H9 (cell line): ENCODE data around the gene TPPP2. TPM values are rescaled to one million over a fixed set of nuclear protein-coding genes. Genes with fewer than 3 reads are reported as not detected.
"Not testable (repeated sequence)": the region's sequence is repeated elsewhere in the genome, so short reads cannot be mapped to it uniquely, and the experiment has no call there.

Source experiments
- DNase-seq: peaks from one replicate; pipeline ENCODE4 v3.0.0-alpha.2; 2017
- H2AFZ ChIP-seq: one replicate; pipeline ENCODE4 v1.6.1; 2013; ENCODE audit warnings: mild to moderate bottlenecking, low read length, control low read depth, moderate library complexity
- H2AK5ac ChIP-seq: 2 replicates; pipeline ENCODE4 v1.6.1; 2013; ENCODE audit warnings: low read length, control low read depth, mixed read lengths; ENCODE audit not compliant: insufficient read length
- H2BK120ac ChIP-seq: one replicate; pipeline ENCODE4 v1.6.1; 2013; ENCODE audit warnings: low read depth, mild to moderate bottlenecking, low read length, control low read depth, inconsistent platforms; ENCODE audit not compliant: poor library complexity, severe bottlenecking
- H2BK12ac ChIP-seq: 2 replicates; pipeline ENCODE4 v1.6.1; 2013; ENCODE audit warnings: low read length, control low read depth, mixed read lengths, low read depth; ENCODE audit not compliant: insufficient read length
- H2BK15ac ChIP-seq: 2 replicates; pipeline ENCODE4 v1.6.1; 2013; ENCODE audit warnings: low read depth, low read length, control low read depth
- H2BK20ac ChIP-seq: one replicate; pipeline ENCODE4 v1.6.1; 2013; ENCODE audit warnings: low read depth, mild to moderate bottlenecking, low read length, control low read depth, inconsistent platforms; ENCODE audit not compliant: poor library complexity, severe bottlenecking
- H2BK5ac ChIP-seq: 2 replicates; pipeline ENCODE4 v1.6.1; 2013; ENCODE audit warnings: low read length, control low read depth, mixed read lengths; ENCODE audit not compliant: insufficient read length
- H3K14ac ChIP-seq: 2 replicates; pipeline ENCODE4 v1.6.1; 2013; ENCODE audit warnings: low read length, control low read depth; ENCODE audit not compliant: insufficient read depth
- H3K18ac ChIP-seq: 2 replicates; pipeline ENCODE4 v1.6.1; 2013; ENCODE audit warnings: low read depth, mild to moderate bottlenecking, mixed read lengths, low read length, control low read depth; ENCODE audit not compliant: insufficient read length
- H3K23ac ChIP-seq: 2 replicates; pipeline ENCODE4 v1.6.1; 2013; ENCODE audit warnings: low read length, control low read depth, mixed read lengths, low read depth; ENCODE audit not compliant: insufficient read length
- H3K23me2 ChIP-seq: 2 replicates; pipeline ENCODE4 v1.6.1; 2013; ENCODE audit warnings: low read depth, mild to moderate bottlenecking, mixed read lengths, low read length, control low read depth; ENCODE audit not compliant: insufficient read length, poor library complexity, severe bottlenecking
- H3K27ac ChIP-seq: 2 replicates; pipeline ENCODE4 v1.5.1; 2013; ENCODE audit warnings: low read length, control low read depth, mixed read lengths, low read depth; ENCODE audit not compliant: insufficient read length
- H3K27me3 ChIP-seq: 2 replicates; pipeline ENCODE4 v1.6.1; 2013; ENCODE audit warnings: low read length, control low read depth, inconsistent platforms; ENCODE audit not compliant: insufficient read depth
- H3K4ac ChIP-seq: 2 replicates; pipeline ENCODE4 v1.6.1; 2013; ENCODE audit warnings: low read depth, mild to moderate bottlenecking, control low read depth, inconsistent platforms, low read length, moderate library complexity
- H3K4me1 ChIP-seq: 2 replicates; pipeline ENCODE4 v1.6.1; 2013; ENCODE audit warnings: low read length, control low read depth, inconsistent platforms; ENCODE audit not compliant: insufficient read depth
- H3K4me2 ChIP-seq: 2 replicates; pipeline ENCODE4 v1.6.1; 2013; ENCODE audit warnings: low read length, control low read depth, mixed read lengths; ENCODE audit not compliant: insufficient read length, insufficient read depth
- H3K56ac ChIP-seq: 2 replicates; pipeline ENCODE4 v1.6.1; 2013; ENCODE audit warnings: low read depth, mild to moderate bottlenecking, mixed read lengths, low read length, control low read depth; ENCODE audit not compliant: insufficient read length
- H3K79me1 ChIP-seq: 2 replicates; pipeline ENCODE4 v1.6.1; 2013; ENCODE audit warnings: low read depth, mild to moderate bottlenecking, moderate library complexity, low read length, control low read depth, inconsistent platforms; ENCODE audit not compliant: insufficient read depth, poor library complexity, severe bottlenecking
- H3K79me2 ChIP-seq: 2 replicates; pipeline ENCODE4 v1.6.1; 2013; ENCODE audit warnings: low read length, control low read depth, inconsistent platforms; ENCODE audit not compliant: insufficient read depth
- H3K9ac ChIP-seq: 2 replicates; pipeline ENCODE4 v1.6.1; 2013; ENCODE audit warnings: low read length, control low read depth, mixed read lengths; ENCODE audit not compliant: insufficient read length; ENCODE audit errors: extremely low read depth
- H3K9me3 ChIP-seq: one replicate; pipeline ENCODE4 v1.6.1; 2013; ENCODE audit warnings: low read depth, low read length, inconsistent platforms; ENCODE audit not compliant: control insufficient read depth
- H3T11ph ChIP-seq: one replicate; pipeline ENCODE4 v1.6.1; 2013; ENCODE audit warnings: mild to moderate bottlenecking, low read length, control low read depth, inconsistent platforms
- H4K20me1 ChIP-seq: one replicate; pipeline ENCODE4 v1.6.1; 2013; ENCODE audit not compliant: control insufficient read depth, insufficient read length, insufficient read depth
- H4K5ac ChIP-seq: 2 replicates; pipeline ENCODE4 v1.6.1; 2013; ENCODE audit warnings: low read depth, mild to moderate bottlenecking, mixed read lengths, low read length, control low read depth; ENCODE audit not compliant: insufficient read length
- H4K8ac ChIP-seq: replicated peaks from 2 replicates; pipeline ENCODE4 v1.6.1; 2013; ENCODE audit warnings: low read length, control low read depth, mixed read lengths, low read depth; ENCODE audit not compliant: insufficient read length
- H4K91ac ChIP-seq: 2 replicates; pipeline ENCODE4 v1.6.1; 2013; ENCODE audit warnings: low read depth, mild to moderate bottlenecking, moderate library complexity, mixed read lengths, low read length, control low read depth; ENCODE audit not compliant: insufficient read length
- H3K27ac Mint-ChIP-seq, 3 experiments: 2 replicates in 2 of 3; 3 replicates in 1 of 3; pipeline ENCODE4 v1.8.0; 2020 to 2021; ENCODE audit warnings: mixed read lengths in 3 of 3, mild to moderate bottlenecking in 1 of 3, moderate library complexity in 1 of 3
- H3K27me3 Mint-ChIP-seq: 2 replicates; pipeline ENCODE4 v1.8.0; 2021; ENCODE audit warnings: low read depth, mild to moderate bottlenecking, moderate library complexity, mixed read lengths
- H3K36me3 Mint-ChIP-seq, 3 experiments: 2 replicates in 2 of 3; 3 replicates in 1 of 3; pipeline ENCODE4 v1.8.0; 2020 to 2021; ENCODE audit warnings: low read depth in 3 of 3, mixed read lengths in 3 of 3; ENCODE audit not compliant: insufficient read depth in 1 of 3
- H3K4me1 Mint-ChIP-seq, 2 experiments: 2 replicates each; pipeline ENCODE4 v1.8.0; 2020; ENCODE audit warnings: mixed read lengths in 2 of 2
- H3K4me3 Mint-ChIP-seq, 2 experiments: 2 replicates in 1 of 2; 3 replicates in 1 of 2; pipeline ENCODE4 v1.8.0; 2020 to 2021; ENCODE audit warnings: mild to moderate bottlenecking in 2 of 2, mixed read lengths in 2 of 2, moderate library complexity in 1 of 2
- H3K9me3 Mint-ChIP-seq, 2 experiments: 2 replicates in 1 of 2; 3 replicates in 1 of 2; pipeline ENCODE4 v1.8.0; 2020; ENCODE audit warnings: mild to moderate bottlenecking in 2 of 2, mixed read lengths in 2 of 2, moderate library complexity in 1 of 2
- CTCF ChIP-seq: fragments of 200-600 bp; sonication (generic); conservative IDR thresholded peaks from 3 replicates; pipeline ENCODE4 v1.8.0; 2021; ENCODE audit warnings: antibody characterized with exemption, mild to moderate bottlenecking
- WGBS: extraction: QIAGEN DNeasy Blood & Tissue Kit; methylation state at CpG from one replicate; pipeline ENCODE4 v1.1.7; 2013; ENCODE audit warnings: missing lambda C conversion rate, low lambda C conversion rate, mixed read lengths; ENCODE audit not compliant: insufficient read length; ENCODE audit errors: extremely low coverage; 5-methylcytosine and 5-hydroxymethylcytosine counted together
- total RNA-seq: library from RNA; stranded (reverse); gene quantifications from 2 replicates; pipeline ENCODE4 v1.2.1, GENCODE V29; 2021

The TPPP2 gene
- total RNA-seq, 1 experiment from 2014 or later: not detected

- no peaks in the 10 kb centered on the region for H3K4me1 ChIP-seq
- no peaks in the 10 kb centered on the region for H3K9me3 ChIP-seq
- no peaks in the 10 kb centered on the region for H3K79me1 ChIP-seq
- no peak overlapping the region for H3K4me3 Mint-ChIP-seq
- no peak overlapping the region for H3K9ac ChIP-seq
- H3K27me3 ChIP-seq: no peaks in the 10 kb centered on the region
- H3K4me2 ChIP-seq: no peak overlapping the region
- no CpG with 5 or more reads among the region's 14 CpGs for WGBS
- H3K18ac ChIP-seq: no peak overlapping the region
- no peak overlapping the region for H3K23ac ChIP-seq
- H3K36me3 Mint-ChIP-seq: no peaks in the 10 kb centered on the region
- no peak overlapping the region for H2BK5ac ChIP-seq
- no peak overlapping the region for H4K91ac ChIP-seq
- no peaks in the 10 kb centered on the region; the same call in 1 of the 2 replicates for H3K27me3 Mint-ChIP-seq
- no peak overlapping the region for H2BK15ac ChIP-seq
- no peak overlapping the region for H2AK5ac ChIP-seq
- H3K9me3 Mint-ChIP-seq: no peaks in the 10 kb centered on the region
- H4K20me1 ChIP-seq: no peaks in the 10 kb centered on the region
- peaks cover 8 to 9% of the 10 kb centered on the region in 2 experiments for H3K4me1 Mint-ChIP-seq
- no peak overlapping the region for H3K4ac ChIP-seq
- no peak overlapping the region for H4K5ac ChIP-seq
- no peak overlapping the region for H2BK20ac ChIP-seq
- H3K27ac ChIP-seq: no peak overlapping the region
- H3T11ph ChIP-seq: no peak overlapping the region
- H3K23me2 ChIP-seq: no peaks in the 10 kb centered on the region
- no peak overlapping the region for H2BK12ac ChIP-seq
- H4K8ac ChIP-seq: no peak overlapping the region
- H3K56ac ChIP-seq: no peak overlapping the region
- H3K79me2 ChIP-seq: no peaks in the 10 kb centered on the region
- TF ChIP-seq CTCF: no peak
- no peak overlapping the region for H3K14ac ChIP-seq
- H2BK120ac ChIP-seq: no peak overlapping the region
- no peak overlapping the region for H2AFZ ChIP-seq
- no peak for DNase-seq
- H3K27ac Mint-ChIP-seq: no peak overlapping the region
Observed at GRCh38 chr14:21003788-21004346, 26.1 kb upstream of the TPPP2 start.

DNA sequence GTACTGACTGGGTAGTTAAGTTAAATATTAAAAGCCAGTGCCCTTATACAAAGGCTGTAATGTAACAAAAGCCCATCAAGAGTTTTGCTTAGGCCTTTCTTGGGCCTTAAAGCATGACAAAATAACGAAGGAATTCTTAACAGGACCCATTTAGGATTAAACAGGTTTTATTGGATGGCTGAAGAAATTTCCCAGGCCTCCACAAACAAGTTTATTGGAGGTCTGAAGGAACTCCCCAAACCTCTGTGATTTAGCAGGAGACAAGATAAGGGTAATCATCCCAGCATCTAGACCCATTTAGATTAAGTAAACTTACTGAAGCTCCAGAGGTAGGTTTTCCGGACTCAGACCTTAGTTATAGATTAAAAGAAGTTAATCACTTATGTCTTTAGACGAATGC lies 20.3 kb upstream of the TPPP2 start:
- H4K5ac ChIP-seq, H3K4me2 ChIP-seq, H2BK15ac ChIP-seq, H3K9ac ChIP-seq, H2AFZ ChIP-seq, H3K27ac Mint-ChIP-seq, H3K56ac ChIP-seq, H3K27me3 Mint-ChIP-seq, H2BK120ac ChIP-seq, H4K20me1 ChIP-seq, H3K14ac ChIP-seq, H4K8ac ChIP-seq, H3K4me3 Mint-ChIP-seq, H3K36me3 Mint-ChIP-seq, H3K18ac ChIP-seq, H3K4ac ChIP-seq, H3K4me1 Mint-ChIP-seq, H3K4me1 ChIP-seq, H3T11ph ChIP-seq, H3K23ac ChIP-seq, DNase-seq, H2AK5ac ChIP-seq, H3K79me1 ChIP-seq, H3K27me3 ChIP-seq, H2BK20ac ChIP-seq, H4K91ac ChIP-seq, H2BK5ac ChIP-seq, H3K79me2 ChIP-seq, H3K27ac ChIP-seq, H2BK12ac ChIP-seq, H3K9me3 ChIP-seq, H3K23me2 ChIP-seq, H3K9me3 Mint-ChIP-seq: not testable (repeated sequence)
- no CpG with 5 or more reads among the region's 3 CpGs for WGBS
